ENCODE results near the gene AMOTL1. TPM values are rescaled to one million over a fixed set of nuclear protein-coding genes. Genes with fewer than 3 reads are reported as not detected.

The AMOTL1 gene
- total RNA-seq, 1 experiment from 2014 or later = 18.0 TPM

DNA sequence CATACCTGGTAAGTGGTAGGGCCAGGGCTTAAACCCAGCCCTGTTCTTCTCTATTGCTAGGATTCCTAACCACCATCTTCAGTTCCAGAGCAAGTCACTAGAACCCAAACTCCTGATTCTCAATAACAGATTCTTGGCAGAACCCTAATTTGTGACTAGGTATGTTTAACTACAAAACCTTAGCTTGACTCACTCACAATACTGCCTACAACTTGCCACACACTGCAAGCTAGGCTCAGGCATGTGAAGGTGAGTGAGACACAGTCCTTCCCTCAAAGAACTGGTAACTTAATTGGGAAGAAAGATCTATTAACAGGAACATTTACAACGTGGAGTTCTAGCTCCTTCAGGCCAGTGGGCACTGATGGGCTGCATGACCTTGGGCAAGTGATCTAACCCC lies 14.5 kb upstream of the AMOTL1 start:
- Histone ChIP-seq H3K4me3 (ENCODE audit: insufficient read depth, low read depth, low read length) (no peak overlapping the region), H3K36me3 (replicated peaks; ENCODE audit: control insufficient read depth, insufficient read depth, low read length) (no peaks in the 10 kb centered on the region), H3K27me3 (ENCODE audit: control insufficient read depth, insufficient read depth, low read length) (no peaks in the 10 kb centered on the region)
- DNase-seq = no peak

DNA sequence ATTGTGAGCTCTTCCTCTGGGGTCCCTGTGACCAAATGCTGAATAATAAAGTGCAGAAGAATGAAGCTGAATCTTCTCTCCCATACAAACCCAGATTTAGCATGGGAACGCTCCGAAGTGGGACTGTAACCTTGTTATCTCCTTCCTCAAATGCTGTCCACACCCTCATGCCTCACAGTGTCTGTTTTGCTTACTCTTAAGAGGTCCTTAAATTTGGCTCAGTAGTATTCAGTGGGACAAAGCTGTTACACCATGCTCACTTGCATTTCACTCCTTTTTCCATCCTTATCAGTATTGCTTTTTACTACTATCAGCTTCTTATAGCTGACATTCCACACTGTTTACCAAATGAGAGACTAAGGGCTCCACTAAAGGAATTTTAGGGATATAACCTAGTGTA lies 13.8 kb upstream of the AMOTL1 start:
- no peaks in the 10 kb centered on the region for H3K36me3 ChIP-seq (replicated peaks; ENCODE audit: control insufficient read depth, insufficient read depth, low read length)
- H3K27me3 ChIP-seq (ENCODE audit: control insufficient read depth, insufficient read depth, low read length) = no peaks in the 10 kb centered on the region
- no peak for DNase-seq

DNA sequence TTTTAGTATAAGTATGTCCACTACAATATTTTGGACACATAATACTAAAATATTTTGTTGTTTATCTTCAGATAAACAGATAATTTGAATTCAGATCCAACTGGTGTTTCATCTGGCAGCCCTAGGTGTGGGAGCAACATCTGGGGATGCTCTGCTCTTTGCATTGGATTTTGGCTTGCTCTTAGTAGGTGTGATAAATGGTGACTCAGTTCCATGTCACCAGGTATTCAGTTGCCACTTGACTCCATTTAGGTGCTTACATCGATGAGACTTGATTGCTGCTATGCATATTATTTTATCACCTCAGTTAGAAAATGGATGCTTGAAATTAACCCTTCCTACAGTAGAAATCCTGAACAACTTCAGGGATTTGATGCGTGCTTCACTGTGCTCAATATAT lies 13.3 kb upstream of the AMOTL1 start:
- H3K27me3 ChIP-seq (ENCODE audit: control insufficient read depth, insufficient read depth, low read length) = no peaks in the 10 kb centered on the region
- H3K4me3 ChIP-seq (ENCODE audit: insufficient read depth, low read depth, low read length) = no peak overlapping the region
- DNase-seq = no peak
- no peaks in the 10 kb centered on the region for H3K36me3 ChIP-seq (replicated peaks; ENCODE audit: control insufficient read depth, insufficient read depth, low read length)

More for the DNA sequence above, 13.8 kb upstream of the AMOTL1 start:
- no peak overlapping the region for H3K4me3 ChIP-seq (ENCODE audit: insufficient read depth, low read depth, low read length)

DNA sequence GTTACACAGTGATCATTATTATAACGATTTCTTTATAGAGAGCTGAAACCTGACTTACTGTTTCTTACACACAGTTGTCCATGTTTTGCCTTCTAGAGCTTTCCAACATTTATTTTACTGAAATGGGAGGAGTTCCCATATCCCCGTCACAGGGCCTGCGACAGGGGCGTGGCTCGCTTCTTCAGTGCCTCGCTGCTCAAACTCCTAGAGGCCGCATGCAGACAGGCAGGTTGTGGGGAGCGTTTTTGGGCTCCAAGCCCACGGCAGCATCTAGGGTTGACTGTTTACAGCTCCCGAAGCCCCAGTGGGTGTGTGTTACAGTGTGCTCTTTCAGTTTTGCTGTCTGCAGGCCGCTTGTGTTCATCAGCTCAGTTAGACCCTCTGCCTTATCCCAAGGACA lies 12.7 kb upstream of the AMOTL1 start:
- H3K4me3 ChIP-seq (ENCODE audit: insufficient read depth, low read depth, low read length) = no peak overlapping the region
- H3K36me3 ChIP-seq (replicated peaks; ENCODE audit: control insufficient read depth, insufficient read depth, low read length) = no peaks in the 10 kb centered on the region
- no peak for DNase-seq
- H3K27me3 ChIP-seq (ENCODE audit: control insufficient read depth, insufficient read depth, low read length) = no peaks in the 10 kb centered on the region

DNA sequence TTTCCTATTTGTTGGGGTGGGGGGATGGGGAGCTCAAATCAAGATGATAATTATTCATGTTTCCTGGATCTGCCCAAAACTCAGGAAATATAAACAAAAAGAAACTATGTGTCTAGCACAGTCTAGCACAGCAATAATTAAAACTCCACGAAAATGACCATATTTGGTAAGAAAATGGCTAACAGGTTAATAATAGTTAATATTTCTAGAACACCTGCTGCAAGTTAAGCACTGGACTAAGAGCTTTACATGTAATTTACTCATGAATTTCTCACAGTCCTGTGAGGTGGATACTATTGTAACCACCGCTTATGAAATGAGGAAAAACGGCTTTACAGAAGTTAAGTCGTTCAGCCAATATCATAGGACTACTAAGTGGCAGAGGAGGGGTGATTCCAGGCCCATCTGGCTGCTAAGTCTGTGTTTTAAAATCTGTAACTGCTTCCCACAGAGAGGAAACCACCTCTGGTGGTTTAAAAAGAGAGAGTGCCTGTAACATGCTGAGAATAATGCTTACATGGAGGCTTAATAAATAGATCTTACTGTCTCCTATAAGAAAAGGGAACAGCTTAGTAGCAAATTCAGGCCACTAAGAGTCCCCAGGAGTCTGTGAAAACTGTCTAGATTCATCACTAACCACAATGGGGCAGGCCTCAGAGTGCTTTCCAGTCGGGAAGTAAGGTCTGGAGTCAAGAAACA lies 11.0 kb upstream of the AMOTL1 start:
- Histone ChIP-seq H3K27me3 (ENCODE audit: control insufficient read depth, insufficient read depth, low read length) (no peaks in the 10 kb centered on the region), H3K4me3 (ENCODE audit: insufficient read depth, low read depth, low read length) (no peak overlapping the region), H3K36me3 (replicated peaks; ENCODE audit: control insufficient read depth, insufficient read depth, low read length) (no peaks in the 10 kb centered on the region)
- no peak for DNase-seq

DNA sequence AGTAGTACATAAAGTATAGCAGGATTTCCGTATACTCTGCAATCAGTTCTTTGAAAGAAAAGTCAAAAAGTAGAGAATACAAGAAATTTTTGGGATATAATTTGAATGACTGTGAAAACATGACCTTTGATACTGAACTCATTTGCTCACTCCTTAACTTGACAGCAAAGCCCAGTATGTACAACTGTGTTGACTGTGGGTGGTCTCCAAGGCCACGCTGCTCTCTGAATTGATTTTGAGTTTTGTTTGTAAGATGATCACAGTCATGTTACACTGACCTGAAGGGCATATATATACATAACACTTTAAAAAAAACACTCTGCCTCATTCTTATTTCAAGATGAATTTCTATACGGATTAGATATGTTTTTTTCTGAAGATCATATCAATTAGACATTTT lies 9.5 kb upstream of the AMOTL1 start:
- H3K27me3 ChIP-seq (ENCODE audit: control insufficient read depth, insufficient read depth, low read length) = no peaks in the 10 kb centered on the region; the same call in 1 of the 2 replicates
- no peak overlapping the region for H3K4me3 ChIP-seq (ENCODE audit: insufficient read depth, low read depth, low read length)
- no peak for DNase-seq
- H3K36me3 ChIP-seq (replicated peaks; ENCODE audit: control insufficient read depth, insufficient read depth, low read length) = no peaks in the 10 kb centered on the region

DNA sequence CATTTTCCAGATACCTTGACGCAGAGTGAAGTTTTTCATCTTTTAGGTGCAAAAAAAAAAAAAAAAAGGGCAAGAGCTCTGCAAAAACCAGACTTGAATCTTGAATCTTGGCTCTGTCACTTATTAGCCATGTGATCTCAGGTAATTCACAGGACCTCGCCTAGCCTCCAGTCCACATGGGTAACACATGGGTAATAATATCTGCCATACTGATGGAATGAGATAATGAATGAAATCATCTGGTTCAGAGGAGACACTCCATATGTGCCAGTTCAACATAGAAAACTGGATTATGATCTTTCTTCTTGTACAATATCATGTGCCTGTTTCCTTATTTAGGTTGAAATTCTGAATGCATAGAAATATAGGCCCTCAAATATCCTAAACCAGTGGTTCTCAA lies 8.6 kb upstream of the AMOTL1 start:
- Histone ChIP-seq H3K36me3 (replicated peaks; ENCODE audit: control insufficient read depth, insufficient read depth, low read length) (no peaks in the 10 kb centered on the region), H3K27me3 (ENCODE audit: control insufficient read depth, insufficient read depth, low read length) (peaks cover 2% of the 10 kb centered on the region; the same call in 1 of the 2 replicates), H3K4me3 (ENCODE audit: insufficient read depth, low read depth, low read length) (no peak overlapping the region)
- DNase-seq = no peak

DNA sequence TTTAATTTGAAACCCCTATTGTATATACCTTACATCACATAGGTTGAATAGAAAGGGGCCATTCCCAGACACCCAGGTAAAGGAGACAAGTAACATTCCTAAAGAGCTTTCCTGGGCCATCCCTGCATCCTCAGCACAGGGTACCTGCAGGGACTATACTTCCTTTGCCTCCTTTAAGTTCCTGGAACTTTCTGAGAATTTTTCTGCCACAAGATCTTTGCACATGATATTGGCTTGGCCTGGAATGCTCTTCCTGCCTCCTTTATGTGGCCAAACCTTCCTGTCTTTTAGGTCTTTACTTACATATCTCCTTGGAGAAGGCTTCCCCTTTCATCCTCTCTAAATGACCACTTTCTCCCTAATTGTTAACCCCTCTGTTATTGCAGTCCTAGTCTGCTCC lies 7.9 kb upstream of the AMOTL1 start:
- DNase-seq = no peak
- no peaks in the 10 kb centered on the region for H3K36me3 ChIP-seq (replicated peaks; ENCODE audit: control insufficient read depth, insufficient read depth, low read length)
- H3K27me3 ChIP-seq (ENCODE audit: control insufficient read depth, insufficient read depth, low read length) = peaks cover 6% of the 10 kb centered on the region; the same call in 1 of the 2 replicates
- no peak overlapping the region for H3K4me3 ChIP-seq (ENCODE audit: insufficient read depth, low read depth, low read length)

DNA sequence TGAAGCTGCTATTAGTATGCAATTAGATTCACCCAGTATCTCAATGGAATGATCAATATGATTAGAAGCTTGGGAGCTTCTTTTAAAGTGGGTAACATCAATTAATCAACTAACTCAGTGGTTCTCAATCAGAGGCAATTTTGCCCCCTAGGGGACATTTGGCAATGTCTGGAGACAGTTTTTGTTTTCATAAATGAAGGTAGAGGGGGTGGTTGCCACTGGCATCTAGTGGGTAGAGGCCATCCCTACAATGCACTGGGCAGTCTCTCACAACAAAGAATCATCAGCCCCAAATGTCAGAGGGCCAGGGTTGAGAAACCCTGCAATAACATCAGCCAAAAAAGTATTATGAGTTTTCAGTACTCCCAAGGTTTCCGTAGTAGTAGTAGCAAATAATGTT lies 5.9 kb upstream of the AMOTL1 start:
- peaks cover 25% of the 10 kb centered on the region for H3K27me3 ChIP-seq (ENCODE audit: control insufficient read depth, insufficient read depth, low read length)

DNA sequence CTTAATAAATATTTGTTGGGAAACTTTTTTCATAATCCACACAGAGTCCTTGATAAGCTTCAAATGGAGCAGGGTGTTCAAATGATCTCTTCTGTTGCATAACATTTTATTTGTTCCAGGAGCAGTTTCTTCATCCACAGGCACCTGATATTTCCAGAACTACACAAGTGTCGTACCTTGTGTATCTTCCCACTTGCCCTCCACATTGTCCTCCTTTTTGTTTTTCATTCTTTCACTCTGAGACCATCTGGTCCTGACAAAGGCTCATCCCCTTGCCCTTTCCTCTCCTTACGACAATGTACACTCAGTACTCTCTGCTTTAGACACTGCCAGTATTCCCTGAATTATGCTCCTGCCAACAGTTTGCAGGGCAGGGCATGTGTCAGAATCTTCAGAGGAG lies 5.2 kb upstream of the AMOTL1 start:
- no peaks in the 10 kb centered on the region for H3K36me3 ChIP-seq (replicated peaks; ENCODE audit: control insufficient read depth, insufficient read depth, low read length)
- no peak overlapping the region for H3K4me3 ChIP-seq (ENCODE audit: insufficient read depth, low read depth, low read length)
- no peak for DNase-seq
- peaks cover 31% of the 10 kb centered on the region for H3K27me3 ChIP-seq (ENCODE audit: control insufficient read depth, insufficient read depth, low read length)

More for the DNA sequence above, 5.9 kb upstream of the AMOTL1 start:
- no peaks in the 10 kb centered on the region for H3K36me3 ChIP-seq (replicated peaks; ENCODE audit: control insufficient read depth, insufficient read depth, low read length)
- peak; percentile 22 for DNase-seq
- H3K4me3 ChIP-seq (ENCODE audit: insufficient read depth, low read depth, low read length) = no peak overlapping the region

DNA sequence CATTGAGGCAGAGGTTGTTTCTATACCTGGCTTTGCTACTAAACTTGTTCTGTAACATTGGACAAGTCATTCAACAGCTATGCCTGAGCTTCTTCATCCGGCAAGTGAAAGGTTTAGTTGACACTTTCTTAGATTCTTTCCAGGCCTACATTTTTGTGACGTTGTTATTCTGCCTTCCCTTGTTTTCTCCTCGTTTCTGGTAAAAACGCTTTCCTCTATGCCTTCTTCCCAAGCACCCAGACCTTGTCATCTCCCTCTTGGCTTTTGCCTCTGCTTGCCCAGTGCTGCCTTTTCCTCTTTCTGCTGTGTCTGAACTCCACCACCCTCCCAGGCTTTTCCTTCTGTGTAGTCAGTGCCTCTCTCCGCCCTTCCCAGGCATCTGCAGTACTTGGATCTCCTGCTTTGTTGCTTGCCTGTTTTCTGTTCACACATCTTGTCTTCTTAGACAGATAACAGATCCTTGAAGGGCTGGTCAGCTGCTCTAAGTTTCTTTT lies 1.4 kb upstream of the AMOTL1 start:
- H3K4me3 ChIP-seq (ENCODE audit: insufficient read depth, low read depth, low read length) = no peak overlapping the region

DNA sequence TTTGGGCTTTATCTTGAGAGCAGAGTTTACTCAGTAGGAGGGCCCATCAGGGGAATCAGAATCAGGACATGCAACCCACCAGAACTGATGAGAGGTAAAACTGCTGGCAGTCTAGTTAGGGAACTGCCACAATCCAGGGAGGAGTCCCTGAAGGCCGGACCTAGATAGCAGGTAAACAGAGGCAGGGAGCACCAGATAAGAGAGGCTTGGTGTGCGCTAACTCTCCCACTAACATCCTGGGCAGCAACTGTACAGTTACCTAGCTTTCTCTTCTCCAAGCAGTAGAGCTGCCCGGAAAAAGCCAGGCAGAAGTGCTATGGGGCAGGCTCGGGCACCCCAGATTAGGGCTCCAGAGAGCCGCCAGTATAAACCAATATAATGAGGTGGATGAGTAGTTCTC lies 865 bp upstream of the AMOTL1 start:
- Histone ChIP-seq H3K4me3 (ENCODE audit: insufficient read depth, low read depth, low read length) (no peak overlapping the region), H3K27me3 (ENCODE audit: control insufficient read depth, insufficient read depth, low read length) (peaks cover 44% of the 10 kb centered on the region)

More for the DNA sequence above, 1.4 kb upstream of the AMOTL1 start:
- Histone ChIP-seq H3K36me3 (replicated peaks; ENCODE audit: control insufficient read depth, insufficient read depth, low read length) (no peaks in the 10 kb centered on the region), H3K27me3 (ENCODE audit: control insufficient read depth, insufficient read depth, low read length) (peaks cover 44% of the 10 kb centered on the region)
- no peak for DNase-seq

DNA sequence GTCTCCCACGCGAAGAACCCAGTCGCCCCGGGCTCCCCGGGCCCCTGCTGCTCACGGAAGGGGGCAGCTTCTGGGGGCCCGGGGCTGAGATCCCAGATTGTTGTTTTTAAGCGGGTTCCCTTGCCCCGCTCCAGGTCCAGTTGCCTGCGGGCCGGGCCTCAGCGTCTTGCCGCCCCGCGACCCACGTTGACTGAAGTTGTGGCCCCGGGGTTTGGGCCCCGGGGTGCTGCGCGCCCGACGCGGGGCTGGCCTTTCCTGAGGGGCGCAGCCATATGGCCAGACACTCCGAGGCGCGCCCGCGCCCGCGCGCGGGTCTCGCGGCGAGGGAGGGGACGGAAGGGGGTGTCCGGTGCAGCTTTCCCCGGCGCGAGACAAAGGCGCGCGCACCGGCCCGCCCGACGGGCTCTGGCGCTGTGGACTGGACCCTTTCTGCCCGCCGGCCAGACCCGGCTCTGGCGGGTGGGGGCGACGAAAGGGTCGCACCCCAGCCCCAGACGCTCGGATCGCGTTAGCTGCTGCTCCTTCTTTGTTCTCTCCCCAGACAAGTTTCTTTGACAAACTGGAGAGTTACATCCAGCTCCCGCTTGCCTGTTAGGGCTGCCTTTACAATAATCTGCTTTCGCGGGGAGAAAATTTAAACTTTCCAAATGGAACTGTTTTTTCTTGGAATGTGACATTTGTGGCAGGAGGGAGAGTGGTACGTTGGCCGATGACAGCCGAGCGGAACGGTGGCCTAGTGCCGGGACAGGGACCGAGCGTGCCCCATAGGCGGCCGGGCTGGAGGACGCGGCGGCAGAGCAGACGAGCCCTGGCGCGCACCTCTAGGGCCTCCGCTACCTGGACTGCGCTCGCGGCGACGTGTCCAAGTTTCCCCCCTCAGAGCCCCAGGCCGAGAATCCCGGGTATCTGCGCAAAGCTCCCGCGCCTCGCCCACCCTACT lies 716 bp downstream of the AMOTL1 start:
- H3K4me3 ChIP-seq (ENCODE audit: insufficient read depth, low read depth, low read length) = peak overlapping the region; percentile 97
- H3K27me3 ChIP-seq (ENCODE audit: control insufficient read depth, insufficient read depth, low read length) = peaks cover 44% of the 10 kb centered on the region
- H3K36me3 ChIP-seq (replicated peaks; ENCODE audit: control insufficient read depth, insufficient read depth, low read length) = no peaks in the 10 kb centered on the region
- peak; percentile 67 for DNase-seq

More for the DNA sequence above, 865 bp upstream of the AMOTL1 start:
- no peaks in the 10 kb centered on the region for H3K36me3 ChIP-seq (replicated peaks; ENCODE audit: control insufficient read depth, insufficient read depth, low read length)
- DNase-seq = no peak

DNA sequence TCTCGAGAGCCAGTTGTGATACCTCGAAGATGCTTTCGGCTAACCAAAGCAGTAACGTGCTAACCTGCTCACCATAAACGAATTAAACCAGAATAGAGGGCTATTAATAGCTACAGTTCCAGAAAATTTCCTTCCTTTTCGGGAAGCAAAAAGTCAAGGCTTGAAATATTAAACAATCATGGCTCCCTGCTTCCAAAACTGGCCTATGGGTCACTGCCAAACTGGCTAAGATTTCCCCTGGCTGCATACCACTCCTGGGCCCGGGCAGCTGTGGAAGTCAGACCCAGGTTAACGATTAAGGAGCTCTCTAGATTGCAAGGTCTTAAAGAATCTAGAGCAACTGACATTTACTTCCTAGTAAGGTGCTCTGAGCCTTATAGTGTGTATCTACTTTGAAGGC lies 1.7 kb downstream of the AMOTL1 start:
- no peak for DNase-seq
- H3K27me3 ChIP-seq (ENCODE audit: control insufficient read depth, insufficient read depth, low read length) = peaks cover 41% of the 10 kb centered on the region
- H3K4me3 ChIP-seq (ENCODE audit: insufficient read depth, low read depth, low read length) = peak overlapping the region; percentile 97
- H3K36me3 ChIP-seq (replicated peaks; ENCODE audit: control insufficient read depth, insufficient read depth, low read length) = no peaks in the 10 kb centered on the region

Data from H7 (cell line).